ENCODE measurements around the gene JPH3. TPM values are rescaled to one million over a fixed set of nuclear protein-coding genes. Genes with fewer than 3 reads are reported as not detected.

The JPH3 gene
- total and polyA plus RNA-seq, 10 of the 15 experiments (the other 5 are each of a cell fraction or from before 2014, with no cell fraction given), result 0.05 TPM; not detected in 9

- TF ChIP-seq, protein P1, sequence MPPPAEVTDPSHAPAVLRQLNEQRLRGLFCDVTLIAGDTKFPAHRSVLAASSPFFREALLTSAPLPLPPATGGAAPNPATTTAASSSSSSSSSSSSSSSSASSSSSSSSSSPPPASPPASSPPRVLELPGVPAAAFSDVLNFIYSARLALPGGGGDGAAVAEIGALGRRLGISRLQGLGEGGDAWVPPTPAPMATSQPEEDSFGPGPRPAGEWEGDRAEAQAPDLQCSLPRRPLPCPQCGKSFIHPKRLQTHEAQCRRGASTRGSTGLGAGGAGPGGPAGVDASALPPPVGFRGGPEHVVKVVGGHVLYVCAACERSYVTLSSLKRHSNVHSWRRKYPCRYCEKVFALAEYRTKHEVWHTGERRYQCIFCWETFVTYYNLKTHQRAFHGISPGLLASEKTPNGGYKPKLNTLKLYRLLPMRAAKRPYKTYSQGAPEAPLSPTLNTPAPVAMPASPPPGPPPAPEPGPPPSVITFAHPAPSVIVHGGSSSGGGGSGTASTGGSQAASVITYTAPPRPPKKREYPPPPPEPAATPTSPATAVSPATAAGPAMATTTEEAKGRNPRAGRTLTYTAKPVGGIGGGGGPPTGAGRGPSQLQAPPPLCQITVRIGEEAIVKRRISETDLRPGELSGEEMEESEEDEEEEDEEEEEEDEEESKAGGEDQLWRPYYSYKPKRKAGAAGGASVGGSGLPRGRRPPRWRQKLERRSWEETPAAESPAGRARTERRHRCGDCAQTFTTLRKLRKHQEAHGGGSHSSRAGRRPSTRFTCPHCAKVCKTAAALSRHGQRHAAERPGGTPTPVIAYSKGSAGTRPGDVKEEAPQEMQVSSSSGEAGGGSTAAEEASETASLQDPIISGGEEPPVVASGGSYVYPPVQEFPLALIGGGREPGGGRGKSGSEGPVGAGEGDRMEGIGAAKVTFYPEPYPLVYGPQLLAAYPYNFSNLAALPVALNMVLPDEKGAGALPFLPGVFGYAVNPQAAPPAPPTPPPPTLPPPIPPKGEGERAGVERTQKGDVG (CRISPR knock-in tag; IDR thresholded peaks at IDR 0.05), result no peak
- no peak for TF ChIP-seq STAT3 (IDR thresholded peaks at IDR 0.05; ENCODE audit: low read depth, low read length)
- no peak for TF ChIP-seq POLR2AphosphoS2 (IDR thresholded peaks at IDR 0.05; ENCODE audit: low read depth, low read length)
Observed at GRCh38 chr16:87740909-87741424, 138.7 kb downstream of the JPH3 start (continued).

GRCh38 chr16:87741700-87742415 lies 139.6 kb downstream of the JPH3 start:
- Histone ChIP-seq H3K9me3 (replicated peaks; ENCODE audit: control insufficient read depth, insufficient read depth, low read length) (no peaks in the 10 kb centered on the region), H3K79me2 (ENCODE audit: control insufficient read depth, insufficient read depth, low read length) (no peaks in the 10 kb centered on the region), H3K27ac (ENCODE audit: control insufficient read depth, insufficient read depth) (no peak overlapping the region), H3K36me3 (ENCODE audit: control insufficient read depth in 2 of 2, insufficient read depth in 2 of 2, low read length in 1 of 2) (peaks cover 17 to 23% of the 10 kb centered on the region in 2 experiments; a peak in 3 of 4 replicates), H2AFZ (ENCODE audit: control insufficient read depth, low read depth, low read length) (no peak overlapping the region), H3K9ac (ENCODE audit: control insufficient read depth, insufficient read depth, low read length) (no peak overlapping the region), H3K4me3 (no peak overlapping the region), H3K4me1 (ENCODE audit: control insufficient read depth, insufficient read depth, low read length) (no peaks in the 10 kb centered on the region), H3K4me2 (ENCODE audit: control insufficient read depth, insufficient read depth) (no peak overlapping the region), H3K27me3 (replicated peaks in 1 of 2; ENCODE audit: control insufficient read depth in 2 of 2, insufficient read depth in 2 of 2, low read length in 1 of 2) (no peaks in the 10 kb centered on the region), H4K20me1 (ENCODE audit: control insufficient read depth, insufficient read depth) (no peaks in the 10 kb centered on the region)
- no peak for TF ChIP-seq ZNF24 (IDR thresholded peaks at IDR 0.05)
- ChIA-PET CTCF (no interaction called here), SMC1A (ENCODE audit: uncharacterized antibody, unreplicated experiment) (no interaction called here), RAD21 (ENCODE audit: unreplicated experiment) (no interaction called here), POLR2A (interaction anchor here (0.5 kb wide), 1 partner anchor 811 kb away, joined by 3 read pairs; no protein-coding TSS in a partner anchor)
- DNase-seq (ENCODE audit: low read depth, low spot score) (no peak), FAIRE-seq (no peak), ATAC-seq (no peak)
- in situ Hi-C loops (cut with MboI) (no loop called here), intact Hi-C loops (cut with micrococcal nuclease; ENCODE audit: unreplicated experiment) (no loop called here)
- no TSS peak for BruUV-seq (replicated peaks)
- WGBS (ENCODE audit: insufficient coverage, insufficient replicate concordance, low lambda C conversion rate, missing lambda C conversion rate), result 74% methylated on average over 16 of the region's 16 CpGs

Data from GM12878 (cell line).